GM19043 (cell line): ENCODE results near the gene PAQR9.
"Not testable (repeated sequence)": the region's sequence is repeated elsewhere in the genome, so short reads cannot be mapped to it uniquely, and the experiment has no call there.

ENCODE experiments used
- ATAC-seq: cut with Tn5 transposase; IDR thresholded peaks from one replicate; pipeline ENCODE4 v1.9.1; 2021; ENCODE audit warnings: low read depth; ENCODE audit not compliant: unreplicated experiment

Gene PAQR9

GRCh38 chr3:142963516-142964448 lies at the start of gene PAQR9:
PAQR9 (minus strand) TSS chr3:142963674; CDS start chr3:142963336, 338 bp downstream.
- no peak for ATAC-seq

DNA sequence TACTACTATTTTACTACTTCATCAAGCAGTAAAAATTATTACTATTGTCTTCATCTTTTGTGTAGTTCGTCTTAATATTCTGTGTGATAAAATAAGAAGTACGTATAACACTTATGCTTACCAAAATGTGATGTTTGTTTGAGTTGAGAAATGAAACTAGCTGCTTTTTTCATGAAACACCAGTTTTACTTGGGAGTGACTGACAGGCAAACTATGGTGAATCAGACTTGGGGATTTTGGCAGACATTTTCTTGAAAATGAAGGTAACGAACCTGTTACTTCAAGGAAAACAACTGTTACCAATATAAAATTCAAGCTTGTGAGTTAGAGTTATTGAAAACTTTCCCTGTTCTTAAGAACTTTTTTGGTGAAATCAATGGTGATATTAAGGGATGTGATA lies 48.2 kb upstream of the PAQR9 start:
- ATAC-seq = no peak

GRCh38 chr3:143010024-143010423 lies 46.5 kb upstream of the PAQR9 start:
- ATAC-seq = no peak

DNA sequence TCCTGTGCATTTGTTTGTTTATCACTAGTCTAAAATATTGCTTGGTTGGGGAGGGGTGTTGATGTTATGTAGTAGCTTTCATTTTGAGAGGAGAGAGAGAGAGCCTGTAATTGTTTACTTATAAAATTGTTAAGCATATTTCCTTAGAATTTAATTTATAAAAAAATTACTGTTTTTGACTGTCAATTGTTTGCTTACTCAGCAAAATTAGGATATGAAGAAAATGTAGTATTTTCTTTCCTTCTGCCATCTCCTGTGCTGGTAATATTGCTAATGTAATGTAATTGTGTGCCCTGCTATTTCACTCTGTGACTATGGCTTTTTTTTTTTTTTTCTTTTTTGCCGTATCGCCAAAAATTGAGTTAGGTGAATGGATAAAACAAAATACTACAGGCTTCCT lies 41.3 kb upstream of the PAQR9 start:
- ATAC-seq = no peak

DNA sequence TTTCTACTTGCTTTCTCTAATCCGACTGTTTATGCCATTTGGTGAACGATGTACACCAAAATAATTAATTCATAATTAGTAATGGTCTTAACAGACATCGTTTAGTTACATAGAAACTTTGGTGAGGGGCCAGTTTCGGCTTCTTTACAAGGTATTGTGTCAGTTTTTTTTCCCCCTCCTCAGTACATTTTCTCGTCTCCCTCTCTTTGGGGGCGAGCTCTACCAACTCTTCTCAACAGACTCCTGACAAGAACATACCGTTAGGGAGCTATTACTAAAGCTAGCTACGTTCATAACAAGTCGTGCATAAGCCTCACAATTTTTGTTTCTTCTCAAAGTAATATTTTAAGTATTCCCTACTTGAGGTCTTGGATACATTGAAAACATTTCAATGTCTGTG lies 39.3 kb upstream of the PAQR9 start:
- no peak for ATAC-seq

DNA sequence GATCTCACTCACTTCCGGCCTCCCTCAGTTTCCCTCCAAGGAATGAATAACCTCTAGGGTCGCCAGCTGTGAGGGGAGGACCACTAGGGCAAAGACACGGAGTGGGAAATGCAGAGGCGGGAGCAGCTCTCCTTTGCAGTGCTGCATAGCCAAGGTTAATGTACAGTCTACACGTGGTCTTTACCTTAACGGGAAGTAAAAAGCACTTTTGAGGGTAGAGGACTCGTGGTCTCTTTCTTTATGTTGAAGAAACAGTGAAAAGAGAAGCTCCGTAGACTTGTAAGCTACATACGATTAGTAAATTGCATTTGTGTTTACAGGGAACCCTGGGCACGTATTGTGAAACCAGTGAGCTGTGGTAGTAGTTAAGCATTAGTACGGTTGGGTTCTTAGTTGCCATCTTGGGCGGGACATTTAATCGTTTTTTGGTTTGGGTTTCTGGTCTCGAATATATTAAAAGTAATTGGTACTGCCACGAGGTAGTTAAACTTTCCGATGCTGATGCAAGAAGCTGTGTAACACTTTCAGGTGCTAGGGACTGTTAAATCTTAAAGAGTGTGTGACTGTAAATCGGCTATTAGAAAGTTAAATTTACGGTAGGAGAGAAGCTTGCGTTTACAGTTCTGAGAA lies 38.7 kb upstream of the PAQR9 start:
- ATAC-seq = no peak

DNA sequence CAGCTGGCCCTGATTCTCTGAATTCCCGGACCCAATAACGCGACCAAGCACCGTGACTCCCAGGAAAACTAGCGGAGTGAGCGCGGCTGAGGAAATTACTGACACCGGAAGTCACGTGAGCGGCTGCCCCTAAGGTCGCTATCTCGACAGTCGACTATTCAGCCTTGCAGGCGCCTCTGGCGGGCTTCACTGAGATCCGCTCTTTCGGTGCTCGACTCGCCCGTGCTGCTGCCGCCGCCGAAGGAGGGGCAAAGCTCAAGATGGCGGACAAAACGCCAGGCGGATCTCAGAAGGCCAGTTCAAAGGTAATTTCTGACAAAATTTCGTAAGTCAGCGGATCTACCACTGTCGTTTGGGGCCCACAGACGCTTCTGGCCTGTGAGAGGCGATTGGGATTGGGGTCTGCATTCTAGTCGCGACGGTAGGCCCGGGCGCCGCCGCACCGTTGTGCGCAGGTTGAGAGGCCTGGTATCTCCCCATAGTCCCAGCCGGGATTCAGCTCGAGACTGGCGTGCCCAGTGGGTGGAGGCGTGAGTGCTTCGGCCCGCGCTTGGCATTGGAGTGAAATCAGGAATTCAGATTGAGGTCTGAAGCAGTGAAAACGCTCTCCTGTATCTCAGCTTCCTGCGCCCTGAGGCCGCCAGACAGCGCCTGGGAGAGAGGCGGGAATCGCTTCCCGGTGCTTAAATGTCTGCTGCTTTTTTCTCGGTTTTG lies 38.1 kb upstream of the PAQR9 start, which contains the start of gene U2SURP:
Gene U2SURP (plus strand): TSS at position 202 of the 714 bp plus-strand sequence. CDS start 59 bp downstream, at position 261.
- peak; percentile 76 for ATAC-seq

DNA sequence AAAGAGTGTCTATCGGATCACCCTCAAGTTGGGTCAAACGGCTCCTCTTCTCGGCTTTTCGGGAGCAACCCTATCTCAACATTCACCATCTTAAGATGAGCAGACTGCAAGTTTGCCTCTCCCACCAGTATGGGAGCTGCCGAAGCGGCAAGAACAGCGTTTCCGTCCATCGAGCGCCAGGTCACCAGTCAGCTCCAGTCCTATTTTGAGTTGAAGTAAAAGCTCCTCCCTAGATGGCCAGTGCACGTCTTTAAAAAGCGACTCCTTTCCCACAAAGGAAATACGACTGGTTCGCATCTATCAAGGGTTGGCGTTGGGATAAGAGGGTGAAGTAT lies 37.5 kb upstream of the PAQR9 start:
- ATAC-seq = peak; percentile 77

DNA sequence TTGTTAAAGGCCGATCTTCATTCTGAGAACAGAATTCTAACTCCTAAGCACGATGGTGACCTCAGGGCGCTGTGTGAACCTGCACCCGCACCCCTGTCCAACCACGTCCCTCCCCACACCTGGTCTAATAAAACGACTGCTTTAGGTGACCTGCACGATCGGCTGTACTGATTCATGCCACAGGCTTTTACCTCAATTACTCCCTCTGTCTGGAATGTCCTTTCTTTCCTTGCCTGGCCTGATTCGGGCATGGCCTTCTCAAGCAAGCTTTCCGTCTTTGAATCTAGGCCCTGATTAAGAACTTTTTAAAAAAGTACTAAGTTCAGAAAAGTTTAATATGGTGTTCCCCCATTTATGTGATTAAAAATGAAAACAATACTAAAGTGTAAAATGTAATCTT lies 37.1 kb upstream of the PAQR9 start:
- ATAC-seq = no peak

DNA sequence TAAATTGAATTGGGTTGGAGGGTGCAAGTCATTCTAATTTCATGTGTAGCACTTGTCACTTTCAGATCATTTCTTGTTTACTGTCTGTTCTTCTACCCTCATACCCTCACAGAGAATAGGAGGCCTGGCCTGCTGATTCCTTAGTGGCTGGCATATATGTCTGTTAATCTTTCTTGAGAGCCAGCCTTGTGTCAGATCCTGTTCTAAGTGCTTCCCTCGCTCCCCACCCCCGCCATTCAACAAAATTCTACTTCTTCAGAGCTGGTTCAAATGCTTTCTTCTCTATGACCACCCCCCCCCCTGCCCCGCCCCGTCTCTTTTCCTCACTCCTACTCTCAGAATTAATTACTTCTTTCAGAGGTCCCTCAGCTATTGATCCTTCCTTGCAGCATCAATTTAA lies 36.4 kb upstream of the PAQR9 start:
- ATAC-seq = no peak

DNA sequence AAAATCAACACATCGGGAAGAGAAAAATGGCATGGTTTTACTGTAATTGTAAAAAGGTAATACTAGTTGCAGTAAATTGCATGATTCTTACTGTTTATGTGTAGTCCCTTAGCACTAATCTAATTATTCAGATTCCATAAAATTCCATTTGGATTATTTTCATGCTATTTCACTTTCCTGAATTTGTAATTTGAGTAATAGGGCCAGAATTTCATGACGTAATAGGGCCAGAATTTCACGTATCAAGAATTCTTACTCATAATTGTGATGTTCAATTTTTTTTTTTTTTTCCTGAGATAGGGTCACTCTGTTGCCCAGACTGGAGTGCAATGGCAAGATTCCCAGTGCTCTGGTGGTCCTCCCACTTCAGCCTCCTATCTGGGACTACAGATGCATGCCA lies 35.0 kb upstream of the PAQR9 start:
- ATAC-seq = no peak

DNA sequence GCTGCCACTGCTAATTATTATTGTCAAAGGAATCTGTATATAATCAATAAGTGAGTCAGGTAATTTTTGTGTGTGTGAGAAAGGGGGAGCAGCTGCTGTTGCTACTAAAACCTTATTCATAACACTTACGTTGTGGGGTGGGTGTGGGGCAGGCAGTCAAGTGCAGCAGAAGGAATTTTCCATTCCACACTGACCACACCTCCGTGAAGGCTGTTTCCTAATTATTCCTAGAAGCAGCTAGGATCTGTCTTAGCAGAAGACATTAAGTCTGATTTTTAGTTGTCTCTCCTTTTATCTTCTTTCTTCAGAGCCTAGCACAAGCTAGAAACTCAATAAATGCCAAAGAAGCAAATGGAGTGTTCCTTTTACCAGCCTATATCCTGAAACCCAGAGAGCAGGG lies 33.9 kb upstream of the PAQR9 start:
- ATAC-seq = no peak

DNA sequence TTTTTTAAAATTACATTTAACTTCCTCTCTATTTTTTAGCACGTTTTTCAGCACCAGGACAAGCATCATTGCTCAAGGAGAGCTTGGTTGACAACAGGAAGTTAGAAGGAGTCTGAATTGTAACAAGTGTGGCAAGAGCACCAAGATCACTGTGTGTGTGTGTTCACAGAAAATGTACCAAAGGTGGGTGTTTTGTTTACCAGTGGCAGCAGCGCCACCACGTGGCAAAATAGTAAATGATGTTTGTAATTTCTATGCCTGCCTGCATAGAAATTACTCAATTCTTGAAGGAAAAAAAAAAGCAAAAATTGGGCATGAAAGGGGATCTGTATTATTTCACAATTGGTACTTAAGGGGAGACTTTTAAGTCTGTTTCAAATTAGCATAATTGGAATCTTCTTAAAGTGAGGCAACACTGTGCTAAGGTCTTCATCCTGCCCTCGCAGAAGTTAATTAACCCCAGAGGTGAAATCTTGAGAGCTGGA lies 30.5 kb upstream of the PAQR9 start:
- peak; percentile 71 for ATAC-seq

GRCh38 chr3:142992323-142992722 lies 28.8 kb upstream of the PAQR9 start:
- no peak for ATAC-seq

DNA sequence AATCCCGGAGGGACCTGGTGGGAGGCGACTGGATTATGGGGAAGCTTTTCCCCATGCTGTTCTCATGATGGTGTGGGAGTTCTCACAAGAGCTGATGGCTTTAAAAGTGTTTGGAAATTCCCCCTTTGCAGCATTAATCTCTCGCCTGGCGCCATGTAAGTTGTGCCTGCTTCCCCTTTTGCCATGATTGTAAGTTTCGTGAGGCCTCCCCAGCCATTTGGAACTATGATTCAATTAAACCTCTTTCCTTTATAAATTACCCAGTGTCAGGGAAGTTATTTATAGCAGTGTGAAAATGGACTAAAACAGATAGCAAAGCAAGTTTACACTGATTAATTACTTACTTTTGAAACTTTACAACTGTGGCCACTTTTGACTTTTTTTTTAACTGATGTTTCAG lies 27.2 kb upstream of the PAQR9 start:
- no peak for ATAC-seq

DNA sequence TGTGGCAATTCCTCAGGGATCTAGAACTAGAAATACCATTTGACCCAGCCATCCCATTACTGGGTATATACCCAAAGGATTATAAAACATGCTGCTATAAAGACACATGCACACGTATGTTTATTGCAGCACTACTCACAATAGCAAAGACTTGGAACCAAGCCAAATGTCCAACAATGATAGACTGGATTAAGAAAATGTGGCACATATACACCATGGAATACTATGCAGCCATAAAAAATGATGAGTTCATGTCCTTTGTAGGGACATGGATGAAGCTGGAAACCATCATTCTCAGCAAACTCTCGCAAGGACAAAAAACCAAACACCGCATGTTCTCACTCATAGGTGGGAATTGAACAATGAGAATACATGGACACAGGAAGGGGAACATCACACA lies 25.4 kb upstream of the PAQR9 start:
- ATAC-seq = not testable (repeated sequence)

DNA sequence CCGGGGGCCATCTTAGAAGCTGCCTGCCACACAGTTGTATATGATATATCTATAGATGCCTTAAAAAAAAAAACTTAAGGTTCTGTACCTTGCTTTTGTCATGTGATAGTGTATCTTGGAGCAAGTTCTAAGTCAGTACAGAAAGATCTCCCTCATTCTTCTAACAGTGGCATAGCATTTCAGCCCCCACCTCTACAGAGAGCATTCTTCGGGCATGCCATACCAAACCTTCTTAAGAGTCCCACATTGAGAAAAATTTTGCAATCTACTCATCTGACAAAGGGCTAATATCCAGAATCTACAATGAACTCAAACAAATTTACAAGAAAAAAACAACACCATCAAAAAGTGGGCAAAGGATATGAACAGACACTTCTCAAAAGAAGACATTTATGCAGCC lies 24.7 kb upstream of the PAQR9 start:
- not testable (repeated sequence) for ATAC-seq

GRCh38 chr3:142987707-142988106 lies 24.2 kb upstream of the PAQR9 start:
- peak; percentile 43 for ATAC-seq

DNA sequence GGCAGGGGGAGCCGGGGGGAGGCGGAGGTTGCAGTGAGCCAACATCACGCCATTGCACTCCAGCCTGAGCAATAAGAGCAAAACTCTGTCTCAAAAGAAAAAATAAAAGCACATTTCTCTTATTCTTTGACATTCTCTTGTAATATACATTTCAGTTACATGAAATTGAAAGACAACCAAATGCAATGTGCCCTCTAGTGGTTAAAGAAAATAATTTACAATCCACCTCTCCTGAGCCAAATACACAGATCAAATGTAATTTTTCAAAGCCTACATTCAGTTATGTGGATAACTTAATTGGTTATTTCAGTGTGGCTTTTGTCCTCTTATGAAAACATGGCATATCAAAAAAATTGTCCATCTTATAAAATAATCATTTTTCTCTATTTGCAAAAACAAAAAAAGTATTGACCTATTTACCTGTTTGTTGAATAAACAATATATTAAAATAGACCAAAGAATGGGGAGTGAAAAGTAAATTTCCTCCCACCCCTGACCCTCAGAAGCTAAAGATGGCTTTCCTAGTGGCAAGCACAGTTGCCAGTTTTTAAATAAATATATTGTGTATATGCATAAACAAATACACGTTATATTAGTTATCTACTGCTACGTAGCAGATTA lies 23.7 kb upstream of the PAQR9 start:
- ATAC-seq = no peak

DNA sequence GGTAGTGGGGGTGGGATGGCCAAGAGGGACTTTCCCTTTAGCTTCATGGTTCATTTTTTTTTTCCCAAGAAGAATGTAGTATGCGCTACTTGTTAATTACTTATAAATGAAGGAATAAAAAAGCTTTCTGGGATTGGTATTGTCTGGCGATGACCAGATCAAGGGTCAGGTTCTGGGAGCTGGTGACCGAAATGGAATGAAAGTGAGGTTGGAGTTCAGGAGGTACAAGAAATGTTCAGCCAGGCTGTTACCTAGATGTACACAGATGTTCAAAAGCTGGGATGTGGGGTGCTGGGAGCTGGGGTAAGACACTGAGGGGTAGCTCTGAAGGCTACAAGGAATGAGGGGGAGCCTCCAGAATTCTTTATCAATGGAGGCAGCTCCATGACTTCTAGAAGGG lies 20.8 kb upstream of the PAQR9 start:
- ATAC-seq = no peak

GRCh38 chr3:142983318-142983717 lies 19.8 kb upstream of the PAQR9 start:
- no peak for ATAC-seq
